Measurements from ENCODE around the gene KCNS1.

Gene KCNS1

GRCh38 chr20:45094864-45095574, 5.9 kb downstream of the KCNS1 start:
- H3K36me3 ChIP-seq (ENCODE audit: control insufficient read depth, insufficient read depth, low read length), result no peaks in the 10 kb centered on the region

GRCh38 chr20:45094201-45094600, 6.7 kb downstream of the KCNS1 start:
- Histone ChIP-seq H2AFZ (no peak overlapping the region), H3K4me3 (ENCODE audit: low read depth, low read length) (no peak overlapping the region), H3K4me2 (ENCODE audit: low read length) (no peak overlapping the region), H3K27me3 (ENCODE audit: control insufficient read depth, insufficient read depth, low read length) (peaks cover 7% of the 10 kb centered on the region), H3K4me1 (peaks cover 2% of the 10 kb centered on the region), H3K79me2 (no peaks in the 10 kb centered on the region), H3K36me3 (ENCODE audit: control insufficient read depth, insufficient read depth, low read length) (no peaks in the 10 kb centered on the region), H3K27ac (no peak overlapping the region), H3K9ac (no peak overlapping the region), H3K9me3 (ENCODE audit: control insufficient read depth, low read length) (no peaks in the 10 kb centered on the region)
- TF ChIP-seq CTCF (IDR thresholded peaks at IDR 0.05), result no peak

More at GRCh38 chr20:45094864-45095574, 5.9 kb downstream of the KCNS1 start:
- Histone ChIP-seq H3K79me2 (no peaks in the 10 kb centered on the region), H2AFZ (no peak overlapping the region), H3K27me3 (ENCODE audit: control insufficient read depth, insufficient read depth, low read length) (peaks cover 7% of the 10 kb centered on the region), H3K4me2 (ENCODE audit: low read length) (no peak overlapping the region), H3K4me1 (no peaks in the 10 kb centered on the region), H3K27ac (no peak overlapping the region), H3K4me3 (ENCODE audit: low read depth, low read length) (no peak overlapping the region), H3K9ac (no peak overlapping the region), H3K9me3 (ENCODE audit: control insufficient read depth, low read length) (no peaks in the 10 kb centered on the region)
- TF ChIP-seq CTCF (IDR thresholded peaks at IDR 0.05), result no peak

GRCh38 chr20:45092898-45093297, 8.0 kb downstream of the KCNS1 start:
- Histone ChIP-seq H3K9me3 (ENCODE audit: control insufficient read depth, low read length) (no peaks in the 10 kb centered on the region), H3K4me3 (ENCODE audit: low read depth, low read length) (no peak overlapping the region), H2AFZ (no peak overlapping the region), H3K9ac (no peak overlapping the region), H3K36me3 (ENCODE audit: control insufficient read depth, insufficient read depth, low read length) (no peaks in the 10 kb centered on the region), H3K27ac (no peak overlapping the region), H3K4me2 (ENCODE audit: low read length) (no peak overlapping the region), H3K79me2 (no peaks in the 10 kb centered on the region), H3K27me3 (ENCODE audit: control insufficient read depth, insufficient read depth, low read length) (peaks cover 7% of the 10 kb centered on the region), H3K4me1 (peaks cover 5% of the 10 kb centered on the region)
- TF ChIP-seq CTCF (IDR thresholded peaks at IDR 0.05), result no peak

- Histone ChIP-seq H3K9me3 (ENCODE audit: control insufficient read depth, low read length) (no peaks in the 10 kb centered on the region), H3K4me1 (peaks cover 8% of the 10 kb centered on the region), H3K27ac (no peak overlapping the region), H3K79me2 (no peaks in the 10 kb centered on the region), H3K27me3 (ENCODE audit: control insufficient read depth, insufficient read depth, low read length) (no peaks in the 10 kb centered on the region), H3K36me3 (ENCODE audit: control insufficient read depth, insufficient read depth, low read length) (no peaks in the 10 kb centered on the region), H3K9ac (no peak overlapping the region), H3K4me3 (ENCODE audit: low read depth, low read length) (no peak overlapping the region), H3K4me2 (ENCODE audit: low read length) (no peak overlapping the region), H2AFZ (no peak overlapping the region)
- TF ChIP-seq CTCF (IDR thresholded peaks at IDR 0.05), result no peak
These were observed 9.6 kb downstream of the KCNS1 start for GRCh38 chr20:45091366-45091765.

- no peak for TF ChIP-seq CTCF (IDR thresholded peaks at IDR 0.05)
- H2AFZ ChIP-seq, result no peak overlapping the region
- H3K79me2 ChIP-seq, result no peaks in the 10 kb centered on the region
- no peaks in the 10 kb centered on the region for H3K27me3 ChIP-seq (ENCODE audit: control insufficient read depth, insufficient read depth, low read length)
- no peak overlapping the region for H3K4me3 ChIP-seq (ENCODE audit: low read depth, low read length)
- H3K9me3 ChIP-seq (ENCODE audit: control insufficient read depth, low read length), result no peaks in the 10 kb centered on the region
- H3K9ac ChIP-seq, result no peak overlapping the region
- peaks cover 8% of the 10 kb centered on the region for H3K4me1 ChIP-seq
- no peak overlapping the region for H3K4me2 ChIP-seq (ENCODE audit: low read length)
- H3K36me3 ChIP-seq (ENCODE audit: control insufficient read depth, insufficient read depth, low read length), result no peaks in the 10 kb centered on the region
- no peak overlapping the region for H3K27ac ChIP-seq
These were observed 10.4 kb downstream of the KCNS1 start for GRCh38 chr20:45090481-45090880.

All from parathyroid adenoma (tissue), 2 donors.